GF-D8 (cell line): ENCODE measurements around the gene PPP2R1B.
"Not testable (repeated sequence)": the region's sequence is repeated elsewhere in the genome, so short reads cannot be mapped to it uniquely, and the experiment has no call there.

Experiments used
- DNase-seq: peaks from one replicate; lab custom pipeline; 2025; lab: John Stamatoyannopoulos, UW

Gene PPP2R1B

GRCh38 chr11:111782109-111782741 lies 16.0 kb upstream of the PPP2R1B start:
- no peak for DNase-seq

DNA sequence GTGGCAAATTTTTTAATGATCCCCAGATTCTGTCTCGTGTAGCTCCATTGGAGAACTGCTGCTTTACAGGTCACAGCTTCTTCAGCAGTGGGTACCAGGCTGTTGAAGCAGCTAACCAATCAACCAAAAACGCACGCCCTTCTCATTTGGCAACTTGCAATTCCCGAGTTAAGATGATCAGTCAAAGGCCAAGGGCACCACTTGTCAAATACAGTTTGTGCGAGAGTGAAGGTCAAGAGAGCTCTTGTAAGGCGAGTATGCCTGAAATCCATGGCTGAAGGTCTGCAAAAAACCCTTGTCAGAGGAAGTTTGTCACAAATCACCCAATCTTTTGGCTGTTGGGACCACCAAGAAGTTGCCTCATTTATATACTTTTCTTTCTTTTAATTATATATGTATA lies 12.9 kb upstream of the PPP2R1B start:
- no peak for DNase-seq

GRCh38 chr11:111778047-111778558 lies 11.9 kb upstream of the PPP2R1B start:
- DNase-seq = no peak

GRCh38 chr11:111777094-111778046 lies 11.2 kb upstream of the PPP2R1B start:
- DNase-seq = peak; percentile 82

DNA sequence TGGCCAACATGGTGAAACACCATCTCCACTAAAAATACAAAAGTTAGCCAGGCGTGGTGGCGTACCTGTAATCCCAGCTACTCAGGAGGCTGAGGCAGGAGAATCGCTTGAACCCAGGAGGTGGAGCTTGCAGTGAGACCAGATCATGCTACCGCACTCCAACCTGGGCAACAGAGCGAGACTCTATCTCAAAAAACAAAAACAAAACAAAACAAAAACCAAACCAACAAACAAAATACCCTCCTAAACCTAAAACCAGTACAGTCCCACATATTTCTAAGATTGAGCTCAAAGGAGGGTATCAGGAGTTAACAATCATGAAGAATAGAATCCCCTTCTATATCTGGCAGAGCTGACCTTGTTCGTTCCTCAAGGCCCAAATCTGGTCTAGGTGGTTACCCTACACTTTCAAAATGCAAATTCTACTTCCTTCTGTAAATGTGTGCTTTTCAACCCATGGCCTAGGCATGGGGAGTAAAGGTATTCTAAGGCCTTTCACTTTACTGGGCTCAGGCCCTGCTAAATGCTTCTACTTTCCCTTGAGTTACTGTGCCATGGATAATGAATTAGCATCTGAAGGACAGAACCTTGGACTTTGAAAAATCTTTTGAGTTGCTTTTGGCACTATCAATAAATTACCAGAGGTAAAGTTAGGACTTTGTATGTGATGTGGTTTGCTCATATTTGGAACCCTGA lies 10.4 kb upstream of the PPP2R1B start:
- DNase-seq = no peak

DNA sequence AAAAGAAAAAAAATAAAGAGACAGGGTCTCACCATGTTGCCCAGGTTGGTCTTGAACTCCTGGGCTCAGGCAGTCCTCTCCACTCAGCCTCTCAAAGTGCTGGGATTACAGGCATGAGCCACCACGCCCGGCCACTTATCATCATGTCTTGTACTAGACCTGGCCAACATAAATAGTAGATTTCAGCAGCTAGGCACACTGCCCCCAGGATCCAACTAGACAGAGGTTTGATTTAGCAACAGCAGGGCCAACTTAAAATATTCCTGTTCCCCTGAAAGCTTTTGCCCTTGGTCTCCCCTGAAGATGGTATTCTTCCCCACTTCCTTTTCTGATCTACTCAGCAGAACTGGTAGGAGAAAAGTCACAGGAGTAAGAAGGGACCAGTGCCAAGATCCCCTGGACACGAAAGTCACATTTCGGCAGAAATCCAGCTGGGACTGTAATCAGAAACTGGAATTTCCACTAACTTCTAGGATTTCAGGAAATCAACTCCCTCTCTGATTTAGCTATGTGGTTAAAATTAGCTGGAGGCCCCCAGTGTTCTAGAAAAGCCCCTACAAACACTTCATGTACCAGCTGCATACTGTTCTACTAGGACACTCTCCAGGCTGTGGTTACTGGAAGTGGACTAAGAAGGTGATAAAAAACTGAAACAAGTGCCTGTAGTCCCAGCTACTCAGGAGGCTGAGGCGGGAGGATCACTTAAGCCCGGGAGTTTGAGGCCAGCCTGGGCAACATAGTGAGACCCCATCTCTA lies 8.9 kb upstream of the PPP2R1B start:
- DNase-seq = no peak

- DNase-seq = no peak
Observed at GRCh38 chr11:111772535-111772934, 6.3 kb upstream of the PPP2R1B start.

- not testable (repeated sequence) for DNase-seq
Observed at GRCh38 chr11:111771205-111771604, 5.0 kb upstream of the PPP2R1B start.

DNA sequence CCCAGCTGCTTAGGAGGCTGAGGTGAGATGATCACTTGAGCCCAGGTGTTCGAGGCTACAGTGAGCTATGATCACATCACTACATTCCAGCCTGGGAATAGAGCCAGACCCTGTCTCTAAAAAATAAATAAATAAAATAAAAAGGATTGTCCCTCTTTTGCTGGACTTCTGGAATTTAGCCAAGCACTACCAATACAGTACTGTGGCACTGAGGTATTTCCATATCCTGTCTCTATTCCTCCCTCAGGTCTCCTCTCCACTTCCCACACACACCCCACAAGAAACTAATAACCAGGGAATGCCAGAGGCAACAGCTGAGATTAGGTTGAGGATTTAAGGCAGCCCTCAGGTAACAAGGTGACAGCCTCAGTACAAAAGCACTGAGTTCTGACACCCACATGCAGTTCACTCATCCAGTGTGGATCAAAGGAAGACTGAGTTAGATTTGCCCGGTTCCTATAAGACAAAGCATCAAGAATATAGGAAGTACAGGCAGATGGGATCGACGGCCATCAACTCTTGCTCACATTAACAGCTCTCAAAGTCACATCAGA lies 4.5 kb upstream of the PPP2R1B start:
- no peak for DNase-seq

- DNase-seq = no peak
Observed at GRCh38 chr11:111766834-111767142, 599 bp upstream of the PPP2R1B start.

- DNase-seq = no peak
Observed at GRCh38 chr11:111765320-111765983, 737 bp downstream of the PPP2R1B start.

GRCh38 chr11:111764621-111765020 lies 1.6 kb downstream of the PPP2R1B start:
- no peak for DNase-seq

DNA sequence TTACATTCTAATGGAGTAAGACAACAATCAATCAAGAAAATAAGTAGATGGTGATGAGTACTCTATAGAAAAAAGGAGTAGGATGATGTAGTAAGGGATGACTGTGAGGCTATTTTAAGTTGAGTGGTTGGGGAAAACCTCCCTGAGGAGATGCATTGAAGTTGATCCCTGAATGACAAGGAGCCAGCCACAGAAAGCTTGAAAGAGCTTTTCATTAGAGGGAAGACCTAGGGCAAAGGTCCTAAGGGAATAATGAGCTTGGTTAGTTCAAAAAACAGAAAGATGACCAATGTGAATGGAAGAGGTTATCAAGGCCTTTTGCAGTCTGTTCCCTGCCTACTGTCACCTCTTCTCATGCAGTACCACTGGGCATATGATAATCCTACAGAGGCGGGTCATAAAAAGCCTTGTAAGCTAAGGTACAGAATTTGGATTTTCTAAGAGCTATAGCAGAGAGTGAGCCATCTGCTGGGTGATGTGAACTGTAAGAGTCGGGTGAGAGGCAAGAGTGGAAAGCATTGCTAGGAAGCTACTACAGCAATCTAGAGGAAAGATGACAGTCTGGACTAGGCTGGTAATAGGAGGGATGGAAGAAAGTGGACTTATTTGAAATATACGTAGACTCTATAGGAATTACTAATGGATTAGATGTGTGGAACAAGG lies 3.1 kb downstream of the PPP2R1B start:
- DNase-seq = no peak

- no peak for DNase-seq
Observed at GRCh38 chr11:111762526-111762925, 3.7 kb downstream of the PPP2R1B start.

- DNase-seq = no peak
Observed at GRCh38 chr11:111761036-111761435, 5.2 kb downstream of the PPP2R1B start.

GRCh38 chr11:111759778-111760407 lies 6.3 kb downstream of the PPP2R1B start:
- no peak for DNase-seq

GRCh38 chr11:111759376-111759775 lies 6.8 kb downstream of the PPP2R1B start:
- no peak for DNase-seq

GRCh38 chr11:111756097-111756496 lies 10.1 kb downstream of the PPP2R1B start:
- no peak for DNase-seq

GRCh38 chr11:111749646-111750045 lies 16.5 kb downstream of the PPP2R1B start:
- DNase-seq = no peak
